RKO (cell line): ENCODE measurements around the gene CH25H.
A peak's percentile ranks its signal among the peaks of the same experiment; 100 is the strongest.

Experiments
- DNase-seq: peaks from one replicate; pipeline ENCODE4 v3.0.0-alpha.2; 2016; ENCODE audit warnings: low spot score

The CH25H gene

GRCh38 chr10:89228962-89229361 is 21.8 kb upstream of the CH25H start:
- no peak for DNase-seq

GRCh38 chr10:89228146-89228545 is 21.0 kb upstream of the CH25H start:
- DNase-seq: no peak

DNA sequence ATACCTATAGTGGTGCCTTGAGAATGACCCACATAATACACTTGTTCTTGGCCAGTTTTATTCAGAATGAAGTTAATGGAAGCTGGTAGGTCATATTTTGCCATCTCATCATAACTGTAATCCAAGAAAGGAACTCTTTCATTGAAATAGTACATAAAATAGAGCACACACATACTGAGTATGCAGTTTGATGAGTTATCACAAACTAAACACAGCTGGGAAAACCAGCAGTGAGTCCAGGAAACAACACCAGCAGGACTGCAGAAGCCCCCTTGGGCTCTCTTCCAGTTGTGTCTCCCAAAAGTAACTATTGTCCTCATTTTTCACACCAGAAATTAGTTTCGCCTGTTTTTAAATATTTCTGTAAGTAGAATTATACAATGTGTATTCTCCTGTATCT is 19.8 kb upstream of the CH25H start:
- no peak for DNase-seq

- no peak for DNase-seq
These were observed 17.8 kb upstream of the CH25H start for GRCh38 chr10:89224739-89225443.

DNA sequence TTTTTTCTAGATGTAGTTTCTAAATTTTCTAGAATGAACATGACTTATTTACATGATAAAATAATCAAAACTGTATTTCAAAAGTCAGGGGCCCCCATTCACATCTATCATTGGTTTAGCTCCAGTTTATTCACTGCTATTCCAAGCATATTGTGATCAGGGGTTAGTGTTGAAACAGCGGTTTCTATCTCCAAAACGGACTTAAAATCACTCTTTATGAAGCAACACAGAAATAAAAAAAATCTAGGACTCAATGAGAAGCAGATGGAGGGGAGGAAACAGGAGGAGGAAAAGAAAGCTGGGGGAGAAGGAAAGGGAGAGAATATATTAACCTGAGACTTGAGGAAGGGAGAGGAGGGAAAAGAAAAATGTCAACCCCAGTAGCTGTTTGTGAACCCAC is 14.8 kb upstream of the CH25H start:
- no peak for DNase-seq

DNA sequence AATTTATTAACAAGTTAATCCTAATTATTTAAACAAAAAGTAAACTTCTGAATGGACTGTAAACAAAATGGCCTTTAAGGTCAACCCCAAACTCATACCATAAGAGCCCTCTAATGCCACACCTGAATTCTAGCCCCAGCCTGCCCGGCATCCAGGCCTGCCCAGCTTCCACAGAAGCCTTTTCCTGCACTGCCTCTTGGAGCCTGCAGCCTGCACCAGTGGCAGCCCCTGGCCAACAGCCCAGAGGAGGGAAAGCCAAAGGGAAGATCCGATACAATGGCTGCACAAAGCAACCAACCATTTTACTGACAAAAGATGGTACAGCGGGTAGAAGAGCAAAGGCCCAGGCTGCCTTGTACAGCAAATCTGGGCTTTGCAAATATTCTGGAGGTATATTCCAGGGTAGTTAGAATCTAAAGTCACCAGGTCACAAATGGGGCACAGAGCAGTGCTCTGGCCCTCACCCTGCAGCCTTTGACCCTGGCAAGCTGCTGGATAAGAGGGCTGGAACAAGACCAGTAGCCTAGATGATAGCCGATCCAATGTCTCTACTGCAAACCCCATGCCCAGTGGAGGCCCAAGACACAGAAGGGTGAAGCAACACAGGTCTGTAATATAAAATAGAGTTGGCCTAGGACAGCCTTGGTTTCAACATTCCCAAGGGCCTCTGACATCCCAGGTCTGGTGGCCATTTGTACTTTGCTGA is 12.5 kb upstream of the CH25H start:
- DNase-seq: no peak

GRCh38 chr10:89217057-89217990 is 10.2 kb upstream of the CH25H start:
- DNase-seq: peak; percentile 73

- no peak for DNase-seq
These were observed 8.9 kb upstream of the CH25H start for GRCh38 chr10:89216056-89216455.

GRCh38 chr10:89215511-89215910 is 8.4 kb upstream of the CH25H start:
- no peak for DNase-seq

GRCh38 chr10:89214566-89215165 is 7.5 kb upstream of the CH25H start:
- DNase-seq: no peak

- DNase-seq: peak; percentile 55
These were observed 6.2 kb upstream of the CH25H start for GRCh38 chr10:89213191-89213808.

DNA sequence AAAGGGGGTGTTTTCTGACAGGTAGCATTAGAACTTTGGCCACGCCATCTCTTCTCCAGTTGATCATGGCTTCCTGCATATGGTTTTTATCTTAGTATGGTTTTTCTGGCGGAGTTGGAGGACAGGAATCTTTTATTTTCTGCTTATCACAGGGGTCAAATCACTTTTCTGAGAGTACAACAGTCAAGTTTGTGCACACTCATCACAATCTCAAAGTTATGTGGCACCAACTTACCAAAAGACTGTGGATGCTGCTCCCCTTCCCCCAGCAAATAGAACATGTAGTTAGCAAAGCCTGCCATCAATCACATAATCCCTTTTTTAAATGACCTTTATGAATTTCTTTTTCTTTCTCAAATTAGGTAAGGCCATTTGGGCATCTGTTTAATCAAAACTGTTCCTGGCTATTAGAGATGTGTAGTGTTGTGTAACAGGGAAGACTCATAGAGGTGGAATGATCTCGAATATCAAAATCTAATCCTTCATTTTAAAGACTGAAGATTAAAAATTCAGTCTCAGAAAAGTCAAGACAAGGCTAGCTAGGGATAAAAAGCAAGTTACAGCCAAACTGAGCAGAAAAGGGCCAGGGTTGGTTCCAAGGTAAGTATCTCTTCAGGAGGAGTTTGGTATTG is 3.8 kb upstream of the CH25H start:
- no peak for DNase-seq

GRCh38 chr10:89209718-89210117 is 2.6 kb upstream of the CH25H start:
- no peak for DNase-seq

DNA sequence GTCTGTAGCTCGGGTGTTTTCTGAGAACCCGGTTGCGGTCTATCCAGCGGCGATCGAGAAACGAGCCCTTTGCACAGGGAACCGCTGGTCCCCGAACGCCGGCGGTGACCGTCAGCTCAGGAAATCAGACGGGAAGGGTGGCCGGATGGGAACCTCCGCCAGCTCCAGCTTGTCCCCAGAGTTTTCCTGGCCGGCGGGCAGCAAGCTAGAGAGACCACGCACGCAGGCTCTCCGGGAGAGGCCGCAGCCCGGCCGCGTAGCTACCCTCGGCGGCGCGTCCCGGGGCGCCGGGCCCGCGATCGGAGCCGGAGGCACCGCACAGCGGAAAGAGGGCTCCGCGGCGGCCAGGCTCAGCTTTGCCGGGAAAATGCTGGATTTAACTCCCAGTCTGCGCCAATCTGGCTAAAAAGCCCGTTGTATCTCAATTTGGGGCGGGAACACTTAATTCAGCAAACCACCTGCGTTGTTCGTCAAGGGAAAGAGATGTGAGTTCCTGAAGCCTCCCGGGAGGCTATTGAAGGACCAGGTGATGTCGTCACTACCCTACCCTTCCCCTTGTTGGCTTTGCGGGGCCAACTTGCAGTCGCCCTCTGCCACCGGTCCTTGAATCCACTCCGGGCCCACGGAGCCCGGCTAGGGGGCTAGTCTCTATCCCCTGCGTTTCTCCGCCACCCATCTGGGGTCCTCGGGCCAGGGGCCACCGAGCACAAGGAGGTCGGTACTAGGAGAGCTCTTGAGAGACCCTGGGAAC is 859 bp upstream of the CH25H start:
- DNase-seq: no peak

GRCh38 chr10:89206402-89207180 is 526 bp downstream of the CH25H start:
- no peak for DNase-seq

- DNase-seq: no peak
These were observed 2.4 kb downstream of the CH25H start for GRCh38 chr10:89204621-89205185.

DNA sequence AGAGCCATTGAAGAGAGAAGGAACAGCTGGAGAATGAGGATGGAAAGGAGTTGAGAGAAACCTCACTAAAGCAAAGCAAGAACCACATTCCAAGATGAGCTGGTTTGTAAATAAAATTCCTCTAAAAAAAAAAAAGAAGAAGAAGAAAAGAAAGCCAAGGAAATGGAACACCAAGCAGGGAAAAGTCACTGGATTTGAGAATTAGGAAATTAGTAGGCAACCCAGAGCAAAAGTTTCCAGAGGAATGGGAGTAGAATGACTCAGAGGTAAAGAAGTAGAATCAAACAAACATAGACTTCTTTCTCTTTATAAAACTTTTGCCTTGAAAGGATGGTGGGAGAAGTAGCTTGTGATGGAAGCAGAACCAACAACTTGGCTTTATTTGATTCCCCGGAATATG is 3.9 kb downstream of the CH25H start:
- DNase-seq: no peak

- no peak for DNase-seq
These were observed 5.1 kb downstream of the CH25H start for GRCh38 chr10:89202033-89202425.

DNA sequence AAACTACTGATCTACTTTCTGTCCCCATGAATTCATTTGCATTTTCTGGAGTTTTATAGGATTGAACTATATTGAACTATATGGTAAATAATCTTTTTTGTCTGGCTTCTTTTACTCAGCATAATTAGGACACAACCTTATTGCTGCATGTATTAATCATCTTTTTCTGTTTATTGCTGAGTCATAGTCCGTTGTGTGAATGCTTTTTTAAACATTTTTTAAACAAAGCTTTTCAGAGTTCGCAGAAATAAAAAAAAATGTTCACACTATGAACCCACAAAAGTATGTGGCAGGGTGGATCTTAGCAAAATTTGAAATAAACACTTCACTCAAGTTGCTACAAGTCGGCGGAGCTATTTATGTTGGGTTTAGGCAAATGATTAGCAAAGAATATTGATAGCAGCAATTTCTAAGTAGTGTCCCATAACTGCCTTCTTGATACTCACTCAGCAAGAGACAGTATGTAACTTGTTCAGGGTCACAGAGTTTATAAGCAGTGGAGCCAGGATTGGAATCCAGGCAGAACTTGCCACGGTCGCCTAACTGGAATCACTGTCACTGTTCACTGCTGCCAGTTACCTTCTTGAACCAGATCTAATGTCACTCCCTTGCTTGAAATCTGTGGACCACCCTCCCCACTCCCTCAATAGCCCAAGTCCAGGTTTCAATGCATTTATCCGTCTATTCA is 5.6 kb downstream of the CH25H start:
- no peak for DNase-seq
